HG02678 (cell line): Measurements from ENCODE around the gene TNNC2.
A peak's percentile ranks its signal among the peaks of the same experiment; 100 is the strongest.
"Not testable (repeated sequence)": the region's sequence is repeated elsewhere in the genome, so short reads cannot be mapped to it uniquely, and the experiment has no call there.

Source experiments
- ATAC-seq: cut with Tn5 transposase; IDR thresholded peaks from one replicate; pipeline ENCODE4 v1.9.1; 2021; ENCODE audit warnings: mild to moderate bottlenecking, moderate library complexity; ENCODE audit not compliant: unreplicated experiment

TNNC2 gene

GRCh38 chr20:45827030-45827652 is at the start of gene TNNC2:
TSS of gene TNNC2 (minus strand) at chr20:45827312. CDS start at chr20:45827248, 64 bp downstream.
- ATAC-seq: no peak

GRCh38 chr20:45874576-45874975 is 47.5 kb upstream of the TNNC2 start:
- ATAC-seq: no peak

GRCh38 chr20:45874104-45874481 is 47.0 kb upstream of the TNNC2 start:
- not testable (repeated sequence) for ATAC-seq

- ATAC-seq: no peak
Measured at GRCh38 chr20:45873409-45874103, 46.4 kb upstream of the TNNC2 start.

- no peak for ATAC-seq
Measured at GRCh38 chr20:45872626-45873025, 45.5 kb upstream of the TNNC2 start.

GRCh38 chr20:45867819-45868176 is 40.7 kb upstream of the TNNC2 start:
- no peak for ATAC-seq

GRCh38 chr20:45867136-45867818 is 40.2 kb upstream of the TNNC2 start:
- no peak for ATAC-seq

- no peak for ATAC-seq
Measured at GRCh38 chr20:45866454-45866853, 39.3 kb upstream of the TNNC2 start.

GRCh38 chr20:45863543-45864470 is 36.7 kb upstream of the TNNC2 start:
- no peak for ATAC-seq

GRCh38 chr20:45861221-45862075 is 34.3 kb upstream of the TNNC2 start:
- ATAC-seq: no peak

GRCh38 chr20:45860560-45861220 is 33.6 kb upstream of the TNNC2 start:
- no peak for ATAC-seq

GRCh38 chr20:45859916-45860315 is 32.8 kb upstream of the TNNC2 start:
- no peak for ATAC-seq

GRCh38 chr20:45857882-45858216 is 30.7 kb upstream of the TNNC2 start:
- peak; percentile 13 for ATAC-seq

GRCh38 chr20:45857114-45857881 is 30.2 kb upstream of the TNNC2 start, which contains the start of the genes ACOT8 and ZSWIM3:
TSS of gene ACOT8 (minus strand) at chr20:45857392. CDS start at chr20:45857315, 77 bp downstream.
TSS of gene ZSWIM3 (plus strand) at chr20:45857614. CDS start at chr20:45857826, 212 bp downstream.
- peak; percentile 97 for ATAC-seq

- ATAC-seq: no peak
Measured at GRCh38 chr20:45853484-45853883, 26.4 kb upstream of the TNNC2 start.

GRCh38 chr20:45852326-45852725 is 25.2 kb upstream of the TNNC2 start:
- ATAC-seq: no peak

GRCh38 chr20:45851501-45851900 is 24.4 kb upstream of the TNNC2 start:
- ATAC-seq: no peak

GRCh38 chr20:45850926-45851325 is 23.8 kb upstream of the TNNC2 start:
- ATAC-seq: no peak

GRCh38 chr20:45850238-45850637 is 23.1 kb upstream of the TNNC2 start:
- ATAC-seq: no peak
